HG03521 (cell line): ENCODE results near the gene GPC5.

ENCODE experiments used
- ATAC-seq: cut with Tn5 transposase; IDR thresholded peaks from one replicate; pipeline ENCODE4 v1.9.1; 2021; ENCODE audit warnings: mild to moderate bottlenecking, moderate library complexity; ENCODE audit not compliant: unreplicated experiment

GPC5 gene

DNA sequence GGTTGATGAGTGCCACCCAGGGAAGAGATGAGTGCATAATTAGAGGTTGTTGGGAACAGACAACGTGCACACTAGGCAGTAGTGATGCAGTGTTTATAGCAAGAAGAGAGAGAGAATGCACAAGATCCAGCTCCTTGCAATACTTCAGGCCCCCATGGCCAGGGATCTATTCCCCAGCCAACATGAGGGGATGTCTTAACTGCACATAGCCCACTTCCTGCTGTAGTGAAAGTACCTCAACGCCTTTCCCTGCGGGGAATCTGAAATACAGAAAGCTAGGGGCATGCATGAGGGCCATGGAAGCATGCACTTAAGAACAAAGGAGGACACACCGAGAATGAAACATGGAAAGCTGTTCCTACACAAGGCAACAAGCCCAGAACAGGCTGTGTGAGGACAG lies 1191.5 kb downstream of the GPC5 start:
- no peak for ATAC-seq

DNA sequence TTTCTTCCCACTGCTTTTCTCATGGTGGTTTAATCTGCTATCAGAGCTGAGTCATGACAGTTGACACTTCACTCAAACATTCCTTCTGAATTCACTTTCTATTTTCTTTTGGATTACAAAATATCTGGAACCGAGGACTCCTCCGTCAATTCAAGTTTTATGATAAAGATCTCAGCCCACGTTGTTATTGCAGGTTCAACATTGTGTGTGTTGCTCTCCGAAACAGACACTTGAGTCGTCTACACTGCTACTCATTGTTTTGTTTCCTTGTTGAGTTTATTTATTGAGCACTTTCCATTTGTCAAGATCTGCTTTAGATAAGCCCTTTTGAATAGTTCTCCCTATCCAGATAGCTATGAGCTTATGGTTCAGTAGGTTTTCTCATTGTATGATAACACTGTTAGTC lies 1192.1 kb downstream of the GPC5 start:
- ATAC-seq = no peak

DNA sequence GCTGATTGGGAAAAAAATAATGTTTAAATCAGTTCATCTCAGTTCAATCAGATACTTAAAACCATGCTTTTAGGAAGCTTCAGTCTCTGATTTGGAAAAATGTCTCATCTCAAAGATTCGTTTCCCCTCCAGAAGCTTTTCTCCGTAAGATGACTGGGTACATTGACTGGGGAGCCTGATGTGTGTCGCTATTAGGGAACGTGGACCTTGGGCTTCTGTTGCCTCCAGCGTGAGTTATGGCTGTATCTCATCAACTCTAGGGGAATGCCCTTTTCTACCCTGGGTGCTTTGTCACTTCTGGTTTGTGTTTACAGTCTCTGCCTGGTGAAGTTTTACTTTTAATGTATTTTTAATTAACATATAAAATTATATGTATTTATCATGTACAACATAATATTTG lies 1192.7 kb downstream of the GPC5 start:
- no peak for ATAC-seq

DNA sequence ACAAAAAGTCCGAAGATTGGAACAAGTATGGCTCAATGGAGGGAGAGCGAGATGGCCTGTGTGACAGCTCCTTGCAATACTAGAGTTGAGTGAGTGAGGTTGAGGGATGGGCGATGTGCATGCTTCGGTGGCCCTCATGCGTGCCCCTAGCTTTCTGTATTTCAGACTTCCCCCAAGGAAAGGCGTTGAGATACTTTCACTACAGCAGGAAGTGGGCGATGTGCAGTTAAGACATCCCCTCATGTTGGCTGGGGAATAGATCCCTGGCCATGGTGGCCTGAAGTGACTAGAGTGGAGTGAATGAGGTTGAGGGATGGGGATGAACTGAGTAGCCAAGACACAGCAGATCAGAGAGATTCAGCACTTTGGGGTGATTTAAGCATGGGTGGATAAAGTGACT lies 1194.3 kb downstream of the GPC5 start:
- ATAC-seq = no peak

DNA sequence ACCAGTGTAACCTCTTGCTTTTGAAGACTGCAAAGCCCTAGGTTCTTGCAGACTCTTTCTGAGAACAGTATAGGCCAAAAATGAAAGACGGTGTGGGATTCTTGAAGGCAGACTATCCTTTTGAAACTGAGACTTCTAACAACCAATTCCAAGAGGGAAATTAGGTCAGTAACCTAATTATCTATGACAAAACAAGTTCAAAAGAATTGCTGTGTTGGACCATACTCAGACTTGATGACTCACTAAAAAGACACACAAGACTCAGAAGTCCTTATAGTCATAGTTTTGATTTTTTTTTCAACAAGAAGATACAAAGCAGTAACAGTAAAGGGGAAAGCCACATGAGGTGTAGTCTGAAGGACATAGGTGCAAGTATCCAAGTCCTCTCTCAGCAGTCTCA lies 1204.1 kb downstream of the GPC5 start:
- ATAC-seq = no peak

DNA sequence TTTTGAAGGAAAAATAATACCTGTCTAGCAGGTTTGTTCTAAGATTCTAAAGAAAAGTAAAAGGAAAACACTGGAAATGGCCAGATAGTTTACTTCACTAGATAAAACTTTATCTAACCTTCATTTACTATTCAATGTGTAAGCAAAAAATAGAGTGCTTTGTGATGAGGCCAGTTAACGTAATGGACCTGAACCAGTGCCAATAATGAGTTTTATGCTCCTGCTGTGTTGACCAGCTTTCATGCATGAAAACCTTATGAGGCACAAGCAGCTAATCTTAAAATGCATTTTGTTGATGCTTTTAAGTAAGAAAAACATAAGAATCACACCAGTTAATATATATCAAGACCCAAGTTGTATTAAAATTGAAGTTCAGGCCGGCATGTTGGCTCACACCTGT lies 1211.0 kb downstream of the GPC5 start:
- no peak for ATAC-seq

DNA sequence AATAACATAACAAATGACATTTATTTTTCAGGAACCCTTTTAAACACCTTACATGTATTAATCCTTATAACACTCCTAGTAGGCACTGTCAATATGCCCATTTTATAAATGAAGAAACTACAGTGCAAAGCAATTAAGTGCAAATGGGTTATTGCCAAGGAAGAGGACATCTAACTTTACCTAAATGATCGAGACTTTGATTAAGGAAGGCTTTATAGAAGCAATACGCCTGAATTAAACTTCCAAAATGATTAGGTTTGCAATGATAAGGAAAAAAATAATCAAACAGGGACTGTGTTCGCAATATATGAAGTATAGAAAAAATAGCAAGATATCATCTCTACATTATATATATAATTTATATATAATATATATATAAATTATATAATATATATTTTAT lies 1214.5 kb downstream of the GPC5 start:
- no peak for ATAC-seq

DNA sequence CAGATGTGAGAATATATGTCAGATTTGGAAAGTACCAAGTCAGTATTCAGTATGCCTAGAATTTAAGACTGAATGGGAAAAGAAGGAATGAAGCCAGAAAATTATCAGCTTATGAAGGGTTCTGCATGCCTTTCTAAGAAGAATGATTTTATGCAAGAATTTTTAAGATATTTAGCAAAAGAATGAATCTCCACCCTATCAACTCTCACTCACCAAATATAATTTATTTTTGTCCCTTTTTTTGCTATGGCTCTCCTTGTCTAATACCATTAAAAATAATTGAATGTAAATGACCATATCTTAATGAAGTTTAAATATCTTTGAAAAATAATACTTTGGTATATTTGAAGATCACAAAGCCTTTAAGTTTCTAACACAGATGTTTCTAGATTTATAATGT lies 1215.5 kb downstream of the GPC5 start:
- no peak for ATAC-seq

DNA sequence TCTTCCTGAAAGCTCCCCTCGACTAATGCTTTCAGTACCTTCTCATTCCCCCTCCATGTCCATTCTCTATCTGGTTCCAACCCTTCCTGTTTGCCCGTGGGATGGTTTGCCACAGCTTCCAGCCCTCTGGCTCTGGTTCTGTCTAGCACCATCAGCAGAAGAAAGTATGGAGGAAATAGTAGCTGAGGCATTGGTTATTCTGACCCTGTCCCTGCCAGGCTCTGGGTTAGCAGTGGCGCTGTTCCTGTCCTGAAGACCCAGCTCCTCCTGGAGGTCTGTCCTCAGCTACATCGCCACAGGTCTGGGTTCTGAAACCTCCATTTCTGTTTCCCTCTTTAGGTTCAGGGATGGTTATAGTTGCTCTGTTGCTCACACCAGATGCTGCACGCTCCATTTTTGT lies 1223.6 kb downstream of the GPC5 start:
- ATAC-seq = no peak

DNA sequence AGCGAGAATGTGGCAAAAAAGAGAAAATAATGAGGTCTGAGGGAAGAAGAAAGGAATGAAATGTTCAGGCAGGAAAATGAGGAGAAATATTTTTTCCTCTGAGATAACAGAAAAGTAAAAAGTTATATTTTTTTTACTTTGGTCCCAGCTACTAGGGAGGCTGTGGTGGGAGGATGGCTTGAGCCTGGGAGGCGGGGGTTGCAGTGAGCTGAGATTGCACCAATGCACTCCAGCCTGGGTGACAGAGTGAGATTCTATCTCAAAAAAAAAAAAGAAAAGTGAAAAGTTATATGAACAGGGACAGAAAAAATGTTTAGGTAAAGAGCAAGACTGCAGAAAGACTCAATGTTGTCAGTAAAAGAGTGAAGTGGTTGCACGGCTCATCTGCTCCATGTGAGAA lies 1224.5 kb downstream of the GPC5 start:
- ATAC-seq = no peak

DNA sequence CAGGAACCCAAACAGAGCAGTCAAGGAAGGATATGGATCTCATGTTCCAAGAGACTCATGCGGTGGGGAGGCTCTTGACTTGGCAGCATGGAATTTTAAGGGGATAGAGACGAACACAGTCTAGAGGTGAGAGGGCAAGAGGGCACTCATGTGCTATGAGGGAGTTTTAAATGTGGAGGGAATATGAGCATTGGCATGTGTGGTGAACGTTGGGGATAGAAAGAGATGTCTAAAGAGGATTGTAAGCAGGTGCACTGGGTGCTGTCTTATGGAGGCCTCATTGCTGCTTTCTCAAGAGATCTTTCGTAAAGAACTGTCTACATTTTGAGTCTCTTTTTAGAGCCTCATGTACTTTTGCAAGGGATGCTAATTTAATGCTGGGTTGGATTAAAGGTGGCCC lies 1227.9 kb downstream of the GPC5 start:
- ATAC-seq = no peak

DNA sequence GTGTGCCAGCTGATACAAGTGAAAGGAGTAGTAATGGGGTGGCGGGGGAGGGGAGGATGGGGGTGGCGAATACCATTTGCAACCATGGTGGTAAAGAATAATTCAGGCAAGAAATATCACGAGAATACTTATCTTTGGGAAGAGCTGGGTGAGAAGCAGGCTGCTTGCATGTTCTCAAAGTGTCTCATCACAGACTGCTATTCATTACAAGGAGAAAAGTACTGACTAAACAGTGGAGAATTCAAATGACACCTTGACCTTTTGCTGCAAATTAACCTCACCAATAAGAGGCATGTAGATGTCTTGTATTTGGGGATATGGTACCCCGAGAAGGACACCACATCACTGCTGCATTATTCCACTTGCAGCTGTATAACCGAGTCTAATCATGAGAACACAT lies 1242.5 kb downstream of the GPC5 start:
- no peak for ATAC-seq

DNA sequence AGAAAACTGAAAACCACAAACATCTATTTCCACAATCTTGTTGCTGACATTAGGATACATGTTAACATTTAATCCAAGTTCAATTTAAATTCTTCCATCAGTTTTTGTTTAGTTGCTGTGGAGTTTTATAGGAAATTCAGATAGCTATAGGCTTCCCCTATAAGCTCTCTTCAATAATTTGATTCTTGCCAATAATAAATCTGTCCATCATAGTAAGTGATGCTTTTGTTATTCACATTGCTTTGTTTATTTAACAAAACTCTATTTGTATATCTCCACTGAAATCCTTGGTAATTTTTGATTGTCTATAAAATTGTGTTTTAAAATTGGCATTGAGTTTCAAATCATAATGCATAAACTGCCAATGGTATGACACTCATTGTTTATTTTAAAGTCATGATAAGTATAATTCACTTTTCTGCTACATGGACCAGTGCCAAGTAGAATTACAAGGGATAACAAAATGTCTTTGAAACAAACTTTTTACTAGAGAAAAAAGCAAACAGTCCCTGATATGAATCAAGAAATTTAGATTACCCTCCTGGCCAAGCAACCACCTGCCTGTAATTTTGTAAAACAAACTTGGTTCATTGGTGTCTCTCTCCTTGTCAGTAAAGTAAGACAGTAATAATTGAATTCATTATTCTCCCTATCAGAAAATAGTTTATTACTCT lies 1250.9 kb downstream of the GPC5 start:
- ATAC-seq = no peak

DNA sequence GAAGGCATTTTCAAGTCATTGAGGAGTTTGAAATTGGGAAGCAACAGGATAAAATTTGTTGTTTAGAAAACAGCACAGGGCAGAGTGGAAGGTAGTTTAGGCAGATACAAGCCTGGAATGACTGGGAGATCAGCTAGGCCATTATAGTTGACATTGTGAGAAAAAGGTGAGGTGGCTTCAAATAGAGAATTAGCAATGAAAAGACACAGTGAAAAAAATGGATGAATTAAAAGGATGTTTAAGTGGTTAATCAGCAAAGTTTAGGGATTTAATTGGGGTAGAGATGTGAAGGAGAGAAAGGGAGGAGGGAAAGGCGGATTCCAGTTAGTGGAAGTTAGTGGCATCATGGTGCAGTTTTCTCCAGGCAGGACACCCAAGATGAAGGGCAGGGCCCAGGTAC lies 1257.7 kb downstream of the GPC5 start:
- no peak for ATAC-seq

DNA sequence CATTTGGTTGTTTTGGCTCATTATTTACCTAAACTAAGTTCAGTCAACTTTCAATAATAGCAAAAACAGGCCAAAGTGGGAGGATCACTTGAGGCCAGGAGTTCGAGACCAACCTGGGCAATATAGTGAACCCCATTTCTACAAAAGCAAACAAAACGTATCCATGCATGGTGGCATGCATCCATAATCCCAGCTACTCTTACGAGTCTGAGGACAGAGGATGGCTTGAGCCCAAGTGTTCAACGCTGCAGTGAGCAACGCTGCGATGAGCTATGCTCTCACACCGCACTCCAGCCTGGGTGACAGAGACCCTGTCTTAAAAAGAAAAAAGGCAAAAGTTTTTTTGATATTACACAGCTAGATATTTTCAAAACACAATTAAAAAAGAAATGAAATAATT lies 1258.2 kb downstream of the GPC5 start:
- ATAC-seq = no peak

DNA sequence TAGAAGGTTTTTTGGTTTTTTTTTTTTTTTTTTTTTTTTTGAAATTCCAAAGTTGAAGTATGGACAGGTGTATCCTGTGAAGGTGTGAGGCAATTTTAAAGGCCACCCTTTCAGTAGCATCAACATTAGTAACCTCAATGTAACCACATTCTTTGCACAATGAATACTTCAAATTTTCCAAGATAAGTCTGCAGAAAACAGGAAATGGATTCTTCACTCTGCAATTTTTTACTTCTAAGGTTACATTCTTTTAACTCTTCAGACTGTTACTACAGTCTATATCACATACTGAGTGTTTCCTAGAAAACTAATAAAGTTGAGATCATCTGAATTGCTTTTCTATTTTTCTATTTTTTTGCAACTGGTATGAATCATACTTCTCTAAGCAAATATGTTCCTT lies 1259.1 kb downstream of the GPC5 start:
- no peak for ATAC-seq

DNA sequence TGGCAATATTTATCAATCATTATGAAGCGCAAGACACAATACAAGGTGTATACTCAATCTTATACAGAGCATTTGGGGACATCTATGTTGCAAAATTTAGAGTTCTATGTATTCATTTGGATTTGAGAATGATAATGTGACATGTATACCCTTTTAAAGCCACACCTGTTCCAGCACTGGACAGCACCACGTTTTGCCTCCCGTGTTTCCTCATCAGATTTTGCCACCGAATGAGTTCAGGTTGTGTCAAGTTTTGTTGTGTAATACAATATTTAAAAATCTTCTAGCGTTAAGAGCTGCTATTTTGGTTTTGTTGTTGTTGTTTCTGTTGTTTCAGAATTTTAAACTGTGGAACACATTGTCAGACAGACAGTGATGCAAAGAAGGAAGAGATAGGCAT lies 1259.9 kb downstream of the GPC5 start:
- no peak for ATAC-seq

DNA sequence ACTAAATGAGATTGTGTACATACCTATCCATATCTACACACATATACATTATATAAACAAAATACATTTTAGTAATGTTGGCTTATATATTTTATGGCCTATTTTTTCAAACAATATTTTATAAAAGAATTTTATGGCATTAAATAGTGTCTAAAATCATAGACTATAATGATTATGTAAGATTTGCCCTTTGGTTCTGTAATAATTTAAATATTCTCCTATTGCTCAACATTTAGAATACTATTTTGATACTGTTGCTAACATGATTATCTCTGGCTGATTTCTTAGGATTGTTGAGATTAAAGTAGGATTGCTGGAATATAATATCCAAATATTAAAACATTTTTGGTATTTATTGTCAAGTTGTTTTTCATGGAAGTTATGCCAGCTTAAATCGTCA lies 1263.0 kb downstream of the GPC5 start:
- ATAC-seq = no peak

DNA sequence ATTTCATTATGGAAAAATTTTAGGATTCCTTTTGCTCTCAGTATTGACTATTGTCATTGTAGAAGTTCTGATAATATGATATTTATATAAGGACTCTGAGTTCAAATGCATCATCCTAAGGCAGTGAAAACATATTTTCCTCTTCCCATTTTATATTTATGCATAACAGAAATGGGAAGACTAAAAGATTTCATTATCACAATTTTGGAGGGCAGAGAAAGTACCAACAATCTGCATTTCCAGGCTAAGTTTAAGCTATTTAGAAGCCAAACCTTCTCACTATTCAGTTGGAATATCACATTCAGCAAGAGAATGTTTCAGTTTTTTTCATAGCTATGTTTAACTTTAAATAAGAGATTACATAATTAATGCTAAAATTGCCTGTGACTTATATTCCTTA lies 1269.7 kb downstream of the GPC5 start:
- ATAC-seq = no peak

DNA sequence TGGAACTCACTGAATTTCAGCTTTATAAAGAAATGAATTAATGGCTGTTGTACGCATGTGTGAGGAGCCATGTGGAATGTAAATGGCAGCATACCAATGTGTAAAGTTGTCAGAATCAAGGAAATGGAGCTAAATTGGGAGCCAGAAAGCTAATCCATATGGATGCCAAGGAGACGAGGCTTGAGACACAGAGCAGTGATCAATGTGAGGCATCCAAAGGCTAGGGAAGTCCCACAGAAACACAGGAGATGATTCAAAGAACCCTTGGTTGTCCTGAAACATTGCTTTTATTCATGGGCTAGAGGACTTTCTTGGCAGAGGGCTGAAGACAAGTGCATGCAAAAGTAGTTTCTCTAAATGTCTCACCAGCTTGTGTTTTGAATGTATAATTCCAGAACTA lies 1271.7 kb downstream of the GPC5 start:
- no peak for ATAC-seq

DNA sequence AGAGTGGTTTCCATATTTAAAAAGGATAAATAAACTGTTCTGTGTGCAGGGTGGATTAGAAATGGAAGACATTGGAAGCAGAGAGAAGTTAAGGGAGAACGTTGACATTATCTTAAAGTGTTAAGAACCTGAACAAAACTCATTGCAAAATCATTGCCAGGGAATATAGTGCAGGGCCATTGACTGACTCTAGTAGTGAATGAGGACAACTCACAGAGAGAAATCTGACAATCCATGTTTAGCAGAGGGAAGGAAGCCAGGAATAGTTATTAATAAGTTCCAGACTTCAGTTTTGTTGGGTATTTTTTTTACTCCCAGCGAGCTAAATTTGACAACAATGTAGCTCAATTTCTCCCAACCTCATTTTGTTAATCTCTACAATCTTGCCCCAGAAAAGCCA lies 1273.4 kb downstream of the GPC5 start:
- ATAC-seq = no peak

DNA sequence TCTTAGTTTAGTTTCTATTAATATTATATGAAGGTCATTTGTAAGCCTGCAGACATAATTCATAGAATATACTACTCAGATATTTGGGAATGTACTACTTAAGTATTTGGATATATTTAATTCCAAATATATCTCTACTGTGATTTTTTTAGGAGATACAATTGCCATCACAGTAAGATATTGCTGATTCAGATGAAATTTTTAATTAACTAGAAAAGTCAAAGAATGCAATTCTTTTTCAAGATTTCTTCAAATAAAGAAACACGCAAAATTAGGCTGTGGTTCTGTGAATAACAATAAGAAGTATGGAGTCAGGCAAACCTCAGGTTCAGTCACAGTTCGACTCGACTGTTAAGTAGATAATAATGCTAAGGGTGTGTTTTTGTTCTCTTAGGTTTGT lies 1277.8 kb downstream of the GPC5 start:
- no peak for ATAC-seq

DNA sequence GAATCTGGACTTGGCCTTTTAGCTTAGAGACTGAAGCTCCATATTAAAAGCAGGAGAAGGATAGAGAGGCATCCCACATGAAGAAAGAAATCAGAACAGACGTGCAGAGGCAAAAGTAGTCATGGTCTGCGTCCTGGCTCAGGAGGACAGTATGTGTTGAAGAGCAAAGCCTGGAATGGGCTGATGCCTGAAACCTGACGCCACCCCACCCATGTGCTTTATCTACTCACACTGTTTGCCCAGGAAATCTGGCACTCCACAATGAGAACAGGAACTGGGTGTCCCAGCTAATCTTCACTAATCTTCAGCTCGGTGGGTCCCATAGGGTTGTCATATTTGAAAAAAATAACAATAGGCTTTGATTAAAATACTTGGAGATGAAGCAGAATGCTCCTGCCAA lies 1279.2 kb downstream of the GPC5 start:
- ATAC-seq = no peak

DNA sequence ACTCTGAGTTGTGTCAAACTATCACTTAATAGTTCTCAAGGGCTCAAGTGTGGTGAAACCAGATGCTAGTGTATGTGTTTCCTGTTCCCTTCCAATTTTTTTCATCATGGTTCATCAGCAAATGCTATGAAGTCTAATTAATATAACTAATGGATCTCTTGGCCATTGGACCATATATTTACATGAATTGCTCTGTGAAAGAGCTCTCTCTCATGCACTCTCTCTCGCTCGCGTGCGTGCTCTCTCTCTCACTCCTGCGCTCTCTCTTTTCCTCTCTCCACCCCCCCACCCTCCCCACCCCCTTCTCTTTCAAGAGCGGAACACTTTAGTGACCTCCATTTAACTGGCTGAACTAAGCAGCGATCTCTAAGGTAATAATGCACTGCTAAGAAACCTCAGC lies 1281.2 kb downstream of the GPC5 start:
- no peak for ATAC-seq
